Keratinocyte (primary cell): ENCODE results near the gene NTN1.

Experiments used
- EZH2 ChIP-seq: IDR thresholded peaks from one replicate; pipeline ENCODE4 v1.6.1; 2012; ENCODE audit warnings: inconsistent platforms, mild to moderate bottlenecking, low read length, moderate library complexity
- TF ChIP-seq, protein P1 (sequence below), 3 experiments: IDR thresholded peaks in 1 of 3; conservative IDR thresholded peaks in 1 of 3; optimal IDR thresholded peaks in 1 of 3; 2 replicates in 2 of 3; 3 replicates in 1 of 3; pipeline versions ENCODE3 to v1.5.1; 2011; ENCODE audit warnings: low read length in 3 of 3, mild to moderate bottlenecking in 3 of 3, moderate library complexity in 2 of 3, control low read depth in 1 of 3, inconsistent platforms in 1 of 3; ENCODE audit not compliant: insufficient read depth in 2 of 3; ENCODE audit errors: extremely low read depth in 1 of 3

DNA sequence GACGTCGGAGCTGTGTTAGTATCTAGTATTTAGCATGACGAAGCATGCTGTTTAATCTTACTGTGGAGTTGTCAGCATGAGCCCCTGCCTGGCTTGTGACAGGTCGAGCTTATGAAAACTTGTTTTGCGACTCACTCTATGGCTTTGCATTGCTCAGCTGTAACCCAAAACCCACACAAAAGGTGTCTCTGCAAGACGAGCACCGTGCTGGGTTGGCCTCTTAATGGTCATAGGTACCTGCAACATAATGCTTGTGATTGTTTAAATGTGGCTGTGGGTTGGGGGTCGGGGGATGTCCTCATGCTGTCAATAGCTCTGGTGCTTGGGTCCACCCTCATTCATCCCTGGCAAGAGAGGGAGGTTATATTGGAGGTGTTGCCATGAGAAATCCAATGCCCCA, 5.4 kb downstream of the NTN1 start:
- no peak for TF ChIP-seq EZH2
- TF ChIP-seq, protein P1, sequence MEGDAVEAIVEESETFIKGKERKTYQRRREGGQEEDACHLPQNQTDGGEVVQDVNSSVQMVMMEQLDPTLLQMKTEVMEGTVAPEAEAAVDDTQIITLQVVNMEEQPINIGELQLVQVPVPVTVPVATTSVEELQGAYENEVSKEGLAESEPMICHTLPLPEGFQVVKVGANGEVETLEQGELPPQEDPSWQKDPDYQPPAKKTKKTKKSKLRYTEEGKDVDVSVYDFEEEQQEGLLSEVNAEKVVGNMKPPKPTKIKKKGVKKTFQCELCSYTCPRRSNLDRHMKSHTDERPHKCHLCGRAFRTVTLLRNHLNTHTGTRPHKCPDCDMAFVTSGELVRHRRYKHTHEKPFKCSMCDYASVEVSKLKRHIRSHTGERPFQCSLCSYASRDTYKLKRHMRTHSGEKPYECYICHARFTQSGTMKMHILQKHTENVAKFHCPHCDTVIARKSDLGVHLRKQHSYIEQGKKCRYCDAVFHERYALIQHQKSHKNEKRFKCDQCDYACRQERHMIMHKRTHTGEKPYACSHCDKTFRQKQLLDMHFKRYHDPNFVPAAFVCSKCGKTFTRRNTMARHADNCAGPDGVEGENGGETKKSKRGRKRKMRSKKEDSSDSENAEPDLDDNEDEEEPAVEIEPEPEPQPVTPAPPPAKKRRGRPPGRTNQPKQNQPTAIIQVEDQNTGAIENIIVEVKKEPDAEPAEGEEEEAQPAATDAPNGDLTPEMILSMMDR (optimal IDR thresholded peaks at IDR 0.05 in 1 of 3, IDR thresholded peaks at IDR 0.05 in 1 of 3, conservative IDR thresholded peaks at IDR 0.05 in 1 of 3; ENCODE audit: extremely low read depth in 1 of 3, insufficient read depth in 2 of 3, low read length in 3 of 3), result no peak
